ENCODE data around the gene EWSR1.

EWSR1 gene

GRCh38 chr22:29325356-29325755 is 57.3 kb downstream of the EWSR1 start:
- DNase-seq: no peak

- no peak for DNase-seq
These were observed 57.8 kb downstream of the EWSR1 start for GRCh38 chr22:29325785-29326315.

- DNase-seq: no peak
These were observed 58.4 kb downstream of the EWSR1 start for GRCh38 chr22:29326481-29326880.

- DNase-seq: no peak
These were observed 59.2 kb downstream of the EWSR1 start for GRCh38 chr22:29327089-29327764.

GRCh38 chr22:29328055-29328454 is 60.0 kb downstream of the EWSR1 start:
- no peak for DNase-seq

- peak; percentile 28 for DNase-seq
These were observed 60.8 kb downstream of the EWSR1 start for GRCh38 chr22:29328566-29329500.

GRCh38 chr22:29329581-29329980 is 61.5 kb downstream of the EWSR1 start:
- DNase-seq: no peak

GRCh38 chr22:29330291-29330690 is 62.2 kb downstream of the EWSR1 start:
- no peak for DNase-seq

- no peak for DNase-seq
These were observed 62.7 kb downstream of the EWSR1 start for GRCh38 chr22:29330753-29331152.

- DNase-seq: no peak
These were observed 63.1 kb downstream of the EWSR1 start for GRCh38 chr22:29331213-29331612.

- DNase-seq: no peak
These were observed 63.7 kb downstream of the EWSR1 start for GRCh38 chr22:29331658-29332300.

- no peak for DNase-seq
These were observed 64.9 kb downstream of the EWSR1 start for GRCh38 chr22:29332886-29333496.

GRCh38 chr22:29334148-29334547 is 66.1 kb downstream of the EWSR1 start:
- no peak for DNase-seq

- peak; percentile 28 for DNase-seq
These were observed 66.8 kb downstream of the EWSR1 start for GRCh38 chr22:29334696-29335344.

GRCh38 chr22:29335656-29336055 is 67.6 kb downstream of the EWSR1 start:
- no peak for DNase-seq

GRCh38 chr22:29336751-29337490 is 68.9 kb downstream of the EWSR1 start:
- DNase-seq: no peak

- DNase-seq: no peak
These were observed 69.7 kb downstream of the EWSR1 start for GRCh38 chr22:29337631-29338284.

GRCh38 chr22:29338398-29338797 is 70.3 kb downstream of the EWSR1 start:
- DNase-seq: no peak

- DNase-seq: no peak
These were observed 71.5 kb downstream of the EWSR1 start for GRCh38 chr22:29339381-29340235.

GRCh38 chr22:29340566-29340965 is 72.5 kb downstream of the EWSR1 start:
- no peak for DNase-seq

Data from SHP77 treated with DMSO at 0.1 percent for 48 hours (cell line).